ENCODE measurements around the gene TBCB.

- TF ChIP-seq, protein P1, sequence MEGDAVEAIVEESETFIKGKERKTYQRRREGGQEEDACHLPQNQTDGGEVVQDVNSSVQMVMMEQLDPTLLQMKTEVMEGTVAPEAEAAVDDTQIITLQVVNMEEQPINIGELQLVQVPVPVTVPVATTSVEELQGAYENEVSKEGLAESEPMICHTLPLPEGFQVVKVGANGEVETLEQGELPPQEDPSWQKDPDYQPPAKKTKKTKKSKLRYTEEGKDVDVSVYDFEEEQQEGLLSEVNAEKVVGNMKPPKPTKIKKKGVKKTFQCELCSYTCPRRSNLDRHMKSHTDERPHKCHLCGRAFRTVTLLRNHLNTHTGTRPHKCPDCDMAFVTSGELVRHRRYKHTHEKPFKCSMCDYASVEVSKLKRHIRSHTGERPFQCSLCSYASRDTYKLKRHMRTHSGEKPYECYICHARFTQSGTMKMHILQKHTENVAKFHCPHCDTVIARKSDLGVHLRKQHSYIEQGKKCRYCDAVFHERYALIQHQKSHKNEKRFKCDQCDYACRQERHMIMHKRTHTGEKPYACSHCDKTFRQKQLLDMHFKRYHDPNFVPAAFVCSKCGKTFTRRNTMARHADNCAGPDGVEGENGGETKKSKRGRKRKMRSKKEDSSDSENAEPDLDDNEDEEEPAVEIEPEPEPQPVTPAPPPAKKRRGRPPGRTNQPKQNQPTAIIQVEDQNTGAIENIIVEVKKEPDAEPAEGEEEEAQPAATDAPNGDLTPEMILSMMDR (IDR thresholded peaks at IDR 0.05), result no peak
- TF ChIP-seq POLR2A (IDR thresholded peaks at IDR 0.05) (no peak), POLR2AphosphoS5 (IDR thresholded peaks at IDR 0.05) (no peak)
Measured at GRCh38 chr19:36079389-36079945, 35.8 kb upstream of the TBCB start.
